GM19193 (cell line): Measurements from ENCODE around the gene CNKSR3.

Experiments used
- POLR2A ChIP-seq: IDR thresholded peaks from 4 replicates; pipeline ENCODE4 v1.6.1; 2011; ENCODE audit not compliant: insufficient read depth, insufficient read length; ENCODE audit errors: extremely low read depth

Gene CNKSR3

GRCh38 chr6:154406869-154407268 is 103.6 kb downstream of the CNKSR3 start:
- no peak for TF ChIP-seq POLR2A

GRCh38 chr6:154406301-154406700 is 104.2 kb downstream of the CNKSR3 start:
- TF ChIP-seq POLR2A, result no peak

- TF ChIP-seq POLR2A, result no peak
Observed at GRCh38 chr6:154404791-154405400, 105.6 kb downstream of the CNKSR3 start.

DNA sequence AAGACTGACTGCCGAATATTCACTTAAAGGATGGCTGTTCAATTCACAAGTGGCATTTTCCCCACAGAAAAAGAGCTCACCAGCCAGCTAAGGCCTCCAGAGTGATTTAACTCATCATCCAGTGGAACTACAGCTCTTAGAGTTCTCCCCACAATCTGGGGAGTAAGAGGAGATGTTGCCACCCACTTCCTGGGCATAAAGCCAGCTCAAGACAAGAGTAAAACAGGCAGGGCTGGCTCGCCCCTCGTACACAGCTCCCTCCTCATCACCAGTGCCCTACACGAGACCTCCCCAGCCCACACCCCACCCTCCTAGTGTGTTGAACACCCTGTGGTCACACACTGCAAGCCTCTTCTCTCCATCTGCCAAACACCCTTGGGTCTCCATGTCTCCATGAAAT is 106.7 kb downstream of the CNKSR3 start:
- no peak for TF ChIP-seq POLR2A

DNA sequence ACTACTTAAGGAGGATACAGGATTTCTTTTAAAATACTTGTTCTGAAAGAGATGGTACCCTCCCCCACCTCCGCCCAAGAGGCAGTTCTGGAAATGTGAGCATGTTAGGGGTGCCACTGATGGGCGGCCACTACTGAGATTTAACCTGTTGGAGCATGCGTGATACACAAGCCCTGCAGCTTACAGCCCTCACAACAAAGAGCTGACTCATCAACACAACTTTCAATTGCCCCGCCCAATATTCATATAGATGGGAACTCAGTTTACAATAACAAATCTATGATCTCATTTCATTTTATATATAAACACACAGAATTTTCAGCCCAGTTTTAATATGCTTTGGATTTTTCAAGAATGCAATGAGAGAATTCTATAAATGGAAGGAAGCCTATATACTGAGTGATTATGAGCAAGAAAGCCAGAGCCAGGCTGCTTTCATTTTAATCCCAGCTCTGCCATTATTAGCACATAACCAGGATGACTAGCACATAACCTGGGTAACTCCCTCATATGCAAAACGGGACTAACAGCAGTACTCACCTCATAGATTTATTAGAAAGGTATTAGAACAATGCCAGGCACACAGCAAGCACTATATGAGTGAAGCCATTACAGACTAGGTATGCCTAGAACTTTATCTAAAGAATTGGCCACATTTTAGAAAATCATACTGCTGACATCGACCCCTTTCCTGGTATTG is 108.3 kb downstream of the CNKSR3 start:
- no peak for TF ChIP-seq POLR2A

DNA sequence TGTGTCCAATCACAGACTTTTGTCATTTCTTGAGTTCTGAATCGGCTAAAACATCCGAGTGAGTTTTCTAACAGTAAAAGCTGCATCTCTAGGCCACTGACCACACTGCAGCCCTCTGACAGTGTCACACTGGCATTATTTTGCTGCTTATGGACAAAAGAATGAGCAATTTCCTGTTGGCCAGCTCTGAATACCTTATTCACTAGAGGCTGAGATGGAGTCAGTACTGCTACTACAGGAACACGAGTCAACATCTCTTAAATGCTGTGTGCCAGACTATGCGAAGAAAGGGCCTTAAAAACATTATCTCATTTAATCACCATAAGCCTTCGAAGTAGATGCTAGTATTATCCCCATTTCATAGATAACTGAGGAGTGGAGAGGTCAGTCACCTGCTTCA is 111.4 kb downstream of the CNKSR3 start:
- TF ChIP-seq POLR2A, result no peak

DNA sequence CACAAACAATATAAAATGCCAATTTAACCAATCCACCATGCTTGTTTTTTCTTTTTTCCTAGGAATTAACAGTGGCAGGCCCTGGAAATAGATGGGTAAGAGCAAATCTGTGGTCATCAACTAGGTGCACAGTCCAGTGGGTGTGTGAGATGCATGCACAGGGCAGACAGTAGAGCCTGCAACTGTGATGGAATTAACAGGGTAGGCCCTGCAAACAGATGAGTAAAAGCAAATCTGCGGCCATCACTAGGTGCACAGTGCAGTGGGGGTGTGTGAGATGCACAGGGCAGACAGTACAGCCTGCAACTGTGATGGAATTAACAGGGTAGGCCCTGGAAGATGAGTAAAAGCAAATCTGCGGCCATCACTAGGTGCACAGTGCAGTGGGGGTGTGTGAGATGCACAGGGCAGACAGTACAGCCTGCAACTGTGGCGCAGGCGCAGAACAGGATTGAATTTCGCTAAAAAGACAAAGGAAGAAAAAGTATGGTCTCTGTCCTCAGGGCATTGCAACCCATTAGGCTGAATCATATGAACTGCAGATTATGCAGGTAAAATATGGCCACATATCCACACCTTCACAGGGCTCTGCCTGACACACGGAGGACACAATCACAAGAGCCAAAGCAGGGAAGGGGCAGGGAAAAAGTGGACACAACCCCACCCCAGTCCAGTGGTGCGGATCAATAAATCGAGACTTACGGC is 112.8 kb downstream of the CNKSR3 start:
- TF ChIP-seq POLR2A, result no peak

GRCh38 chr6:154395878-154396277 is 114.6 kb downstream of the CNKSR3 start:
- TF ChIP-seq POLR2A, result no peak

GRCh38 chr6:154395316-154395715 is 115.2 kb downstream of the CNKSR3 start:
- no peak for TF ChIP-seq POLR2A

DNA sequence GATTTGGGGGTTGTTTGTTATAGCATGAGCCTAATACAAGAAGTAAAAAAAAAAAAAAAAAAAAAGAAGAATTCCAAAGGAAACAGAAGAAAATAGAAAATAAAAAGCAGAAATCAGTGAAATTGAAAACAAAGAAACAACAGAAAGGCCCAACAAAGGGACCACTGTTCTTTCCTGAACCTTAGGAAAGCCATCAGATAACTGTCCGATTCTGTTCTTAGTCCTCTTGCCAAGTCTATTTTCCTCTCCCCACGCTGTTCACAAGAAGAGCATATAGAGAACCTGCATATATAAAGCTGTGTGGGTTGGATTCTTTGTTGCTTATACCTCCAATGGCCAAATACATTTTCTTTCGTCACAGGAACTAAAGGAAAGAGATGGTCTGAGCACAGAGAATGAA is 115.9 kb downstream of the CNKSR3 start:
- no peak for TF ChIP-seq POLR2A

- TF ChIP-seq POLR2A, result no peak
Observed at GRCh38 chr6:154390034-154390433, 120.5 kb downstream of the CNKSR3 start.

DNA sequence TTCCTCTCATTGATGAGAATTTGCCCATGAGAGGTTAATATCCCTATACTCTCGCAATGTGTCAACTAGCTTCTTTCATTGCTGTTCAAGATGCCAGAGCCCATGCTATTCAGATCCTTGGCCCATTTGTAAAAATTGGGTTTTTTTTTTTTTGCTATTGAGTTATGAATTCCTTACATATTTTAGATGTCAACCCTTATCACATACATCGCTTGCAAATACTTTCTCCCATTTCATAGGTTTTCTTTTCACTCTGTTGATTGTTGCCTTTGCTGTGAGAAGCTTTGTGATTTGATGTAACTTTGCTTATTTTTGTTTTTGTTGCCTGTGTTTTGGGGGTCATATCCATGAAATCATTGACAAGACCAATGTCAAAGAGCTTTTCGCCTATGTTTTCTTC is 121.7 kb downstream of the CNKSR3 start:
- no peak for TF ChIP-seq POLR2A

- no peak for TF ChIP-seq POLR2A
Observed at GRCh38 chr6:154386848-154387717, 123.4 kb downstream of the CNKSR3 start.

DNA sequence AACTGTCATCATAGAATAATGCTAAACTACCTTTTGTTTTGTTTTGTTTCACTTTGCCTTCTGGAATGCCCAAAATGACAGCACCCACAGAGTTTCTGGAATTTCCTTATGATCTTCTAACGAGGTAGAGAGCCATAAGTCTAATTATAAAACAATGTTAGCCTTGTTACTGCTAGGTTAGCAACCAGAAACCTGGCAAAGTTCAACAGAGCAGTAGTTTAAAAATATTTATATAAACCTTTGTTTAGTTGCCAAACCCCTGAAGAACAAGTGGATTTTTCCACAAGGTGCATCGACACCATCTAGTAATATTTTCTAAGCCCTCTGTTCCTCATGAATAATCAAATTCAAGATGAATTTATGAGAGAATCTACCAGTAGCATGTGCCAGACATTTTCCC is 126.3 kb downstream of the CNKSR3 start:
- TF ChIP-seq POLR2A, result no peak

- no peak for TF ChIP-seq POLR2A
Observed at GRCh38 chr6:154383273-154383672, 127.2 kb downstream of the CNKSR3 start.
